NCI-H524 (cell line): ENCODE results near the gene ESPNL.
A peak's percentile ranks its signal among the peaks of the same experiment; 100 is the strongest.

Experiments
- DNase-seq, 2 experiments: peaks; one replicate each; lab custom pipeline; 2025; lab: John Stamatoyannopoulos, UW

ESPNL gene

GRCh38 chr2:238097988-238098871, 1.9 kb upstream of the ESPNL start:
- DNase-seq = peak in 1 of 2 experiments; percentile 24

GRCh38 chr2:238098901-238099713, 1.0 kb upstream of the ESPNL start:
- no peak for DNase-seq

GRCh38 chr2:238099714-238100048, 459 bp upstream of the ESPNL start:
- no peak for DNase-seq

- DNase-seq = peak in 1 of 2 experiments; percentile 26
Measured at GRCh38 chr2:238100821-238101771, 956 bp downstream of the ESPNL start.

GRCh38 chr2:238101891-238102841, 2.0 kb downstream of the ESPNL start:
- DNase-seq = peak in 1 of 2 experiments; percentile 12

GRCh38 chr2:238102865-238103264, 2.7 kb downstream of the ESPNL start:
- no peak for DNase-seq

- no peak for DNase-seq
Measured at GRCh38 chr2:238103465-238104225, 3.5 kb downstream of the ESPNL start.

GRCh38 chr2:238104226-238104690, 4.1 kb downstream of the ESPNL start:
- DNase-seq = no peak

GRCh38 chr2:238104691-238105371, 4.7 kb downstream of the ESPNL start:
- no peak for DNase-seq

- DNase-seq = no peak
Measured at GRCh38 chr2:238105506-238106338, 5.6 kb downstream of the ESPNL start.

GRCh38 chr2:238106339-238106697, 6.2 kb downstream of the ESPNL start:
- no peak for DNase-seq

- DNase-seq = peak in 1 of 2 experiments; percentile 31
Measured at GRCh38 chr2:238106698-238107524, 6.8 kb downstream of the ESPNL start.

GRCh38 chr2:238107525-238108422, 7.6 kb downstream of the ESPNL start:
- DNase-seq = no peak

- peak; percentile 95 to 97 for DNase-seq
Measured at GRCh38 chr2:238108423-238109183, 8.5 kb downstream of the ESPNL start.

- no peak for DNase-seq
Measured at GRCh38 chr2:238113611-238114010, 13.5 kb downstream of the ESPNL start.
